ENCODE measurements around the gene LZTS2. TPM values are rescaled to one million over a fixed set of nuclear protein-coding genes. Genes with fewer than 3 reads are reported as not detected.
A peak's percentile ranks its signal among the peaks of the same experiment; 100 is the strongest.

LZTS2 gene
- total RNA-seq, 1 experiment from 2014 or later = 93.0 TPM

DNA sequence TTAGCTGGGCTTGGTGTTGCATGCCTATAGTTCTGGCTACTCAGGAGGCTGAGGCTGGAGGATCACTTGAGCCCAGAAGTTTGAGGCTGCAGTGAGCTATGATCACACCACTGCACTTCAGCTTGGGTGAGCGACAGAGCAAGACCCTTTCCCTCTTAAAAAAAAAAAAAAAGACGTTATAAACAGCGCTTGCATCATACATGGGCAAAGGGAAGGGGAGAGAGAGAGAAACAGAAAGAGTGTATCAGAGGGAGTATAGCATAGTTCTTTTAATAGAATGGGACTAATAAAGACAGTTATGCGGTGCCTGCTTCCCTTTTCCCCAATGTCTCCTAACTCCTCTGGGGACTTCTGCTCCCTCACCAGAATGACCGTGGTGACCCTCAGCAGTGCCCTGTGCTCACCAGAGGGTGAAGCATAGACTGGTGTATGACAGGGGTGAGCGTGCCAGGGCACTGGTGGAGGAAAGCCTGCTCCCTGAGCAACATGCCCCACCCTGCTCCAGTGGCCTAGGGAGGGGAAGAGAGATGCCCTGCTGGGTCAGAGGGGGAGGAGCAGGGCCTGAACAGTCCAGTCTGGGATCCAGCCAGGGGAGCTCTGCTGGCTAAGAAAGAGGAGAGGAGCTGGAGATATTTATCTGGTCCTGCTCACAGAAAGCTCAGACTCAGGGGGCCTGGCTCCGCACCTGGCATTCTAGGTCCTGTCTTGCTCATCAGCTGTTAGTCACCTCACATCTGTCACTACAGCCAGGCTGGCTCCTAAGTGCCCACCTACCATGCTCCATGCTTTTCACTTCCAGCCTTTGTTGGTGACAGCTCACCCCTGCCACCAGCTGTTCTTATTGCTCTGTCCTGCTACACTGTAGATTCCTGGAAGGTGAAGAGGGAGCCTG is 29.1 kb downstream of the LZTS2 start:
- Histone ChIP-seq H3K9me2 (ENCODE audit: insufficient read depth) (no peaks in the 10 kb centered on the region), H4K20me1 (ENCODE audit: insufficient read depth) (no peaks in the 10 kb centered on the region), H3K36me3 (ENCODE audit: control insufficient read depth in 1 of 2, insufficient read depth in 2 of 2, low read length in 2 of 2) (no peaks in the 10 kb centered on the region), H3K4me1 (ENCODE audit: control insufficient read depth in 1 of 2, insufficient read depth in 2 of 2, low read length in 2 of 2) (peaks cover 31 to 55% of the 10 kb centered on the region in 2 experiments), H2AFZ (ENCODE audit: low read depth, low read length, poor library complexity, severe bottlenecking) (no peak overlapping the region), H3K4me3 (replicated peaks in 1 of 2; ENCODE audit: low read depth in 1 of 2, low read length in 2 of 2) (no peak overlapping the region), H3K79me2 (ENCODE audit: insufficient read depth, low read length) (peaks cover 12% of the 10 kb centered on the region), H3K9me3 (ENCODE audit: control insufficient read depth in 1 of 2, insufficient read depth in 1 of 2, low read depth in 1 of 2, low read length in 2 of 2) (no peaks in the 10 kb centered on the region), H3K27ac (ENCODE audit: low read depth, low read length) (no peak overlapping the region), H3K27me3 (ENCODE audit: insufficient read depth, low read length) (no peaks in the 10 kb centered on the region), H3K9ac (ENCODE audit: low read length) (0 out of 2 replicates have a peak overlapping the region, but pooled peaks have one; percentile 3), H3K4me2 (ENCODE audit: low read length) (peak overlapping the region; percentile 96)
- TF ChIP-seq POLR2A (IDR thresholded peaks at IDR 0.05; ENCODE audit: borderline replicate concordance, extremely low read depth, insufficient read depth, insufficient read length) (no peak), SP1 (IDR thresholded peaks at IDR 0.05; ENCODE audit: low read depth) (no peak), YY1 (IDR thresholded peaks at IDR 0.05; ENCODE audit: extremely low read depth, insufficient replicate concordance, low read depth, low read length) (no peak), EZH2 (IDR thresholded peaks at IDR 0.05) (no peak), CBX3 (IDR thresholded peaks at IDR 0.05; ENCODE audit: low read depth) (no peak), ZFX (IDR thresholded peaks at IDR 0.05) (no peak), EZH2phosphoT487 (IDR thresholded peaks at IDR 0.05; ENCODE audit: borderline replicate concordance) (no peak), CEBPB (IDR thresholded peaks at IDR 0.05; ENCODE audit: low read depth) (no peak), JUND (IDR thresholded peaks at IDR 0.05) (no peak)
- TF ChIP-seq, protein P1, sequence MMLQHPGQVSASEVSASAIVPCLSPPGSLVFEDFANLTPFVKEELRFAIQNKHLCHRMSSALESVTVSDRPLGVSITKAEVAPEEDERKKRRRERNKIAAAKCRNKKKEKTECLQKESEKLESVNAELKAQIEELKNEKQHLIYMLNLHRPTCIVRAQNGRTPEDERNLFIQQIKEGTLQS (IDR thresholded peaks at IDR 0.05) = no peak
- BruUV-seq (replicated peaks) = no TSS peak
- ChIA-PET POLR2A (no interaction called here), CTCF (interaction anchor here (1.1 to 5.8 kb wide), 8 partner anchors 10 to 67 kb away, joined by 3 to 71 read pairs (median 9); no protein-coding TSS in a partner anchor), RAD21 (ENCODE audit: low non-redundant PET in 1 of 2, low total read pairs in 2 of 2, uncharacterized antibody in 2 of 2, unreplicated experiment in 2 of 2) (no interaction called here)
- intact Hi-C loops (cut with micrococcal nuclease) = no loop called here
- no peak for DNase-seq (ENCODE audit: low read depth, low spot score)
- no peak for ATAC-seq
